Measurements from ENCODE around the gene IL20.

DNA sequence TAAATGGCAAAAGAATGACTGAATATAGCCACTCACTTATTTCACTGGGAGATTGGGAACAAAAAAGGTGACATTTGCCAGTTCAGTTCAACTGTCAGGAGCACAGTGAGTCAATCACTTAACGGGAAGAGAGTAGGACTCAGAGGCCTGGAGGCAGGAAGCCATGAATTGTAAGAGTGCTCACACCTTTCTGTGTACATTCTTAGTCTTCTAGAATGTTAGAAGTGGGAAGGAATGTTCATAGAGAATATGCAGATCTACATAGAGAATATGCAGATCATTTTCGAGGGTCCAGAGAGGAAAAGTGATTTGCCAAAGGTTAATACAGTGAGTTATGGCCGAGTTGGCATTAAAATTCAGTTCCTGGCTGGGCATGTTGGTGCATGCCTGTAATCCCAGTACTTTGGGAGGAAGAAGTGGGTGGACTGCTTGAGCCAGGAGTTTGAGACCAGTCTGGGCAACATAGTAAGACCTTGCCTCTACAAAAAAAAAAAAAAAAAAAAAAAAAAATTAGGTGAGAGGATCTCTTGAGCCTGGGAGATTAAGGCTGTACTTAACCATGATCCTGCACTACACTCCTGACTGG is 8.3 kb downstream of the IL20 start:
- TF ChIP-seq POLR2A (IDR thresholded peaks at IDR 0.05) (no peak), CTCF (IDR thresholded peaks at IDR 0.05) (no peak), EP300 (IDR thresholded peaks at IDR 0.05) (no peak), POLR2AphosphoS5 (IDR thresholded peaks at IDR 0.05) (no peak)

Measured in sigmoid colon (tissue), 4 donors.